Inflammatory macrophage treated with lipopolysaccharide for 4 hours (primary cell): Measurements from ENCODE around the gene DNAH1.
A peak's percentile ranks its signal among the peaks of the same experiment; 100 is the strongest.

ENCODE experiments used
- DNase-seq: peaks from one replicate; pipeline ENCODE4 v3.0.0-alpha.2; 2020

DNAH1 gene

DNA sequence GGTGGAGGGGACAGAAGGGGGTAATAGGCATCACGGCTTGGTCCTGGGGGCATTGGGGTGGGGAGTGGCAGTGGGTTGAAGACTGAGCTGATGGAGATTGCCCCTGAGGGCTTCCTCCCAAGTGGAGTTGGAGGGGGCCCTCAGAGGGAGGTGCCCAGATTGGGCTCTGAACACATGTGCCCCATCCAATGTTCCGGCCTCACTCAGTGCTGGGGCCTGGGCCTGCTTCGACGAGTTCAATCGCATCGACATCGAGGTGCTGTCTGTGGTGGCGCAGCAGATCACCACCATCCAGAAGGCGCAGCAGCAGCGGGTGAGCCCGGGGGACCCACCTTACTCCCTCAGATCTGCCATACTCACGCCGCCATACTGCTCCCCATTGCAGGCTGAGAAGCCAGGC is 45.3 kb downstream of the DNAH1 start:
- no peak for DNase-seq

DNA sequence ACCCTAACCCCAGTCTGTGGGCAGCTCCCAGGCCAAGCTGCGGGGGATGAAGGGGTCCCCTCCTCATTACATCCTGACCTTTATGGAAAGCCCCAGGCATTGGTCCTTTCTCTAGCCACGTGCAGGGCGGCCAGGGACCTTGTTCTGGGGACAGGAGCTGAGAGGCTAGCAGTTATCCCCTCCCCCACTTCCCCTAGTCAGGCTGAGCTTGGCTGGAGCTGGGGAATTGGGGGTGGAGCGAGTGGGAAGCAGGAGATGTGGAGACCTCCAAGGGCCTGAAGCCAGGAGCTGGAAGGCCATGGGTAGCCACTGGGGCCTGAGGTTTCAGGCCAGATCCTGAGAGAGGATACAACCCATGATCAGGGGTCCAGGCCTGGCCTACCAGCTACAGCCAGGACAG is 45.8 kb downstream of the DNAH1 start:
- DNase-seq: no peak

DNA sequence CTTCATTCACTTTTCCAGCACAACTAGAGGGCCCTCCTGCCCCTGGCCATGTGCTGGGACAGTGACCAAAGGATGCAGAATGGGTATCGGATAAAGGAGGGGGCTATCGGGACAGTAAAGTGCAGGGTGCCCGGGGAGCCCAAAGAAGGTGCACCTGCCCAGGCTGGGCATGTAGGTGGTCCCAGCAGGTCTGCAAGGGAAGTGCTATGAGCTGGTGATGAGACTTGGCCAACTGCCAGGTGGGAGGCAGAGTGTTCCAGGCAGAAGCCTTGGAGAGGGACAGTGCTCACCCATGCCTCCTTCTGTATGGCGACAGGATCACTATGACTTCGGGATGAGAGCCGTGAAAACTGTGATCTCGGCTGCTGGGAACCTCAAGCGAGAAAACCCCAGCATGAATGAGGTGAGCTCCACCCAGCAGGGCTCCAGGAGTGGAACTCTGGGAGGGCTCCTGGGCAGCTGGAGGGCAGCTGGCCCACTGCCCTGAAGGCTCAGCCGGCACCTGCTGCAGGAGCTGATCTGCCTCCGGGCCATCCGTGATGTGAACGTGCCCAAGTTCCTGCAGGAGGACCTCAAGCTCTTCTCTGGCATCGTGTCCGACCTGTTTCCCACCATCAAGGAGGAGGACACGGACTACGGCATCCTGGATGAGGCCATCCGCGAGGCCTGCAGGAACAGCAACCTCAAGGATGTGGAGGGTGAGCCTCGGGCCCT is 48.4 kb downstream of the DNAH1 start:
- DNase-seq: no peak

DNA sequence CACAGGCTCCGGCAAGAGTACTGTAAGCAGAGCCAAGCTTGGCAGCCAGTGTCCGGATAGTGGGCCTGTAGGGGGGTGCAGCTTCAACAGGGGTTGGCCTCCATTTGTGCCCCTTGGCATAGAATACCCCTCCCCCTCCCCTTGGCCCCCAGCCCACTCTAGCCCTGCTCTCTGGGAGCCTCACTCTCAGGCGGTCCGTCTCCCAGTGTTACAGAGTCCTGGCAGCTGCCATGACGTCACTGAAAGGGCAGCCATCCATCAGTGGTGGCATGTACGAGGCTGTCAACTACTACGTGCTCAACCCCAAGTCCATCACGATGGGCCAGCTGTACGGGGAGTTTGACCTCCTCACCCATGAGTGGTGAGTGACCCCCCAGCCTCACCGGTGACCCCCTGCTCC is 50.4 kb downstream of the DNAH1 start:
- DNase-seq: no peak

DNA sequence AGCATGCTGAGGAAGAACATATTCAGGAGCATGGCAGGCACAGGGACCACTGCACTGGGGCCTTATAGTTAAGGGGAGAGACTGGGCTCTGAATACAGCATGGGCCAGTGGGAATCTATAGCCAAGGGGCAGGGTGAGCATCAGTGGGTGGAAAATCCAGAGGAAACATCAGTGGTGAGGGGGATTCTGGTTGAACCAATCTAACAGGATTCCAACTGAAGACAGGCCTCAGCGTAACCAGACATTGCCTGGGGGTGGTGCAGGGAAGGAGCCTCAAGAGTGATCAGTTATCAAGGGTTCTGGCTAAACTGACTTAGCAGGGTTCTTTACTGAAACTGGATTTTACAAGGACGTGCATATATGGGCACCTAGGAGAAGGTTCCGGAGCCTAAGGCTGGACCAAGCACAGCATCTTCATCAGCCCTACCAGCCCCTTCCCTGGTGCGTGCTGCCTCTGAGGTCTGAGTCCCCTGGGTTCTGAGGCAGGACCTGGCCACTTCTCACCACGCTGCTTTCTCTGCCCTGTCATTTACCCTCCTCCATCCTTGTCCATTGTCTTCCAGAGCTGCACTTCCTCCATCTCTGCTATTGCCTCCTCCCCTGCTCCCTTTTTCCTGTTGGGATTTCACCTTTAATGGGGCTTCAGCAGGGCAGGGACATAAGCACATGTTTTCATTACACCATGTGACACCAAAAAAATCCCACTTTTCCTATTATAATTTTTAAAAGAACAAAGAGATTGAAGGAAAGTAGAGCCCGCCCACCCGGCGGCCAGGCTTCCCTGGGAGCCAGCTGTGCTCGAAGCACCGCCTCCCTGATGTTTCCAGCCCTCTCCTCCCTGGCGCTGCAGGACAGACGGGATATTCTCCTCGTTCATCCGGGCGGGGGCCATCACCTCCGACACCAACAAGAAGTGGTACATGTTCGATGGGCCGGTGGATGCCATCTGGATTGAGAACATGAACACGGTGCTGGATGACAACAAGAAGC is 52.1 kb downstream of the DNAH1 start:
- no peak for DNase-seq

DNA sequence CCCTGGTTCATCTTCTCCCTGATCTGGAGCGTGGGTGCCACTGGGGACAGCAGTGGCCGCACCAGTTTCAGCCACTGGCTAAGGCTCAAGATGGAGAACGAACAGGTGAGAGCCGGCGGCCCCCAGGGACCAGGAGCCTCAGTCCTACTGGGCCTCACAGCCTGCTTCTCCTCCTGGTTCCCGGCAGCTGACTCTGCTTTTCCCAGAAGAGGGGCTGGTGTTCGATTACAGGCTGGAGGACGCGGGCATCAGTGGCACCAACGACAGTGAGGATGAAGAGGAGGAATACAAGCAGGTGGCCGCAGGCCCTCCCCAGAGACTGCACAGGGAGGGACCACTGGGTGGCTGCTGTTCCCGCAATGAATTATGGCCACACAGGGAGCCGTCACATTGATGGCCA is 54.4 kb downstream of the DNAH1 start:
- no peak for DNase-seq

DNA sequence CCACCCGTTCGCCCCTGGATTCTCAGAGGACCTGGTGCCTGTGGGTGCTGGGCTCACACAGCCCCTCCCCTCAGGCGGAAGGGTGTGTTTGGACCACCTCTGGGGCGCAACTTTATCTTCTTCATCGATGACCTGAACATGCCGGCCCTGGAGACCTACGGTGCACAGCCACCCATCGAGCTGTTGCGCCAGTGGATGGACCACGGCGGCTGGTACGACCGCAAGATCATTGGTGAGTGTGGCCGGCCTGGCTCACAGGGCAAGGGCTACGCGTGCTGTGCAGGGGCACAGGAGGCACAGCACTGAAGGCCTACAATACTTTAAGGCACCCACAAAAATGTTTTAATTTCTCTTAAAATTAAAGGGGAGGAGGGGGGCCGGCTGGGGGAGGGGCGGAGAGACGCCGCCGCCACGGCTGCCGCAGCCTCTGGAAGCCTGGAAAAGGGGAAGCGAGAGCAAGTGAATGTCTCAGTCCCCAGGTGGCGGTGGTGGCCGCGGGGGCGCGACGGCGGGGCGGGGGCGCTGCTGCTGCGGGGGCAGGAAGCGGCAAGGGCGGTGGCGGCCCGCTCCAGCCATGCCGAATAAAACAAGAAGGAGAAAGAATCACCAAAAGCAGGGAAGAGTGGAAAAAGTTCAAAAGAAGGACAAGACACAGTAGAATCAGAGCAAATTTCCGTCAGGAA is 56.8 kb downstream of the DNAH1 start:
- peak; percentile 17 for DNase-seq

DNA sequence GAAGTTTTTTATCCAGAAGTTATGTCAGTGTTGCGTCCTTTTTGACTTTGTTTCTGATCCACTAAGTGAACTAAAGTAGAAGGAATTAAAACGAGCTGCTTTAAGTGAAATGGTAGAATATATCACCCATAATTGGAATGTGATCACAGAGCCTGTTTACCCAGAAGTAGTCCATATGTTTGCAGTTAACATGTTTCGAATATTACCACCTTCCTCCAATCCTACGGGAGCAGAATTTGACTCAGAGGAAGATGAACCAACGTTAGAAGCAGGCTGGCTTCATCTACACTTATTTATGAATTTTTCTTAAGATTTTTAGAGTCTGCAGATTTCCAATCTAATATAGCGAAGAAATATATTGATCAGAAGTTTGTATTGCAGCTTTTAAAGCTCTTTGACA is 57.6 kb downstream of the DNAH1 start:
- DNase-seq: no peak

DNA sequence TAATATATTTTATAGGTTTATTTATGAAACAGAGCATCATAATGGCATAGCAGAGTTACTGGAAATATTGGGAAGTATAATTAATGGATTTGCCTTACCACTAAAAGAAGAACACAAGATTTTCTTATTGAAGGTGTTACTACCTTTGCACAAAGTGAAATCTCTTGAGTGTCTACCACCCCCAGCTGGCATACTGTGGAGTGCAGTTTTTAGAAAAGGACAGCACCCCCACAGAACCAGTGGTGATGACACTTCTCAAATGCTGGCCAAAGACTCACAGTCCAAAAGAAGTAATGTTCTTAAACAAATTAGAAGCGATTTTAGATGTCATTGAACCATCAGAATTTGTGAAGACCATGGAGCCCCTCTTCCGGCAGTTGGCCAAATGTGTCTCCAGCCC is 58.1 kb downstream of the DNAH1 start:
- DNase-seq: no peak

DNA sequence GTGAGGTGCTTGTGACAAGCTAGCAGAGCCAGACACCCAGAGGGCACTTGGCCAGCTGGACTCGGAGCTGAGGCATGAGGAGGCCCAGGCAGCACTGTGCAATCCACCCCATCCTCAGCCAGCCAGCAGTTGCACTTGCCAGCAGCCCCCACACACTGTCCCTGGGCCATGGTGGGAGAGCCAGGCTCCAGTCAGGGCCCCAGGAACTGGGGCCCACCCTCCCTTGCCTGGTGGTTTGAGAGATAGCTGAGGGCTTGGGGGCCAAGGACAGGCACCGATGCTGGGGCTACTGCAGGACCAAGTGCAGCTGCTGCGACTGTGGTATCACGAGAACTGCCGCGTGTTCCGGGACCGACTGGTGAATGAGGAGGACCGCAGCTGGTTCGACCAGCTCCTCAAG is 63.5 kb downstream of the DNAH1 start:
- no peak for DNase-seq

DNA sequence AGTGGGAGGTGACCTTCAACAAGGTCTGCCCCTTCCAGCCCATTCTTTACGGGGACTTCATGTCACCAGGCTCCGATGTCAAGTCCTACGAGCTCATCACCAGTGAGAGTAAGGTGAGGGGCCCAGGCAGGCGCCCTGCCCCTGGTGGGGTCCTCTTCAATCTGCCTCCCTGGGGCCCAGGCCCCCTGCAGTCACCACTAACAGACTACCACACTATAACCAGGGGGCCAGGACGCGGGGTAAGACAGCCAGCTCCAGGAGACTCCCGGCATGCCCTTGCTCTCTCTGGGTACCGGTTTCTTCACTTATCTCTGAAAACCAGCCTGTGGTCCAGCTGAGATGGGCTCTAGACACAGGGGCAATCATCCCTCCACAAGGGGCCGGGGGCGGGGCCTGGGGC is 63.9 kb downstream of the DNAH1 start:
- no peak for DNase-seq

DNA sequence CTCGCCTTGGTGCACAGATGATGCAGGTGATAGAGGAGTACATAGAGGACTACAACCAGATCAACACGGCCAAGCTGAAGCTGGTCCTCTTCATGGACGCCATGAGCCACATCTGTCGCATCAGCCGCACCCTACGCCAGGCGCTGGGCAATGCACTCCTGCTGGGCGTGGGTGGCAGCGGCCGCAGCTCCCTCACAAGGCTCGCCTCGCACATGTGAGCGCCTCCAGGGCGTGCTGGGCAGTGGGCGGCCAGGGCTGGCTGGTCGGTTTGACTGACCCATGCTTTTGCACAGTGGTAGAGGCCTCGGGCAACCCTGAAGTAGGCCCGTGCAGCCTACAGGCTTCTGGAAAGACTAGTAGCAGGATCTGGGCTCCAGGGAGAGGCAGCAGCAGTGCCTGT is 65.5 kb downstream of the DNAH1 start:
- no peak for DNase-seq

DNA sequence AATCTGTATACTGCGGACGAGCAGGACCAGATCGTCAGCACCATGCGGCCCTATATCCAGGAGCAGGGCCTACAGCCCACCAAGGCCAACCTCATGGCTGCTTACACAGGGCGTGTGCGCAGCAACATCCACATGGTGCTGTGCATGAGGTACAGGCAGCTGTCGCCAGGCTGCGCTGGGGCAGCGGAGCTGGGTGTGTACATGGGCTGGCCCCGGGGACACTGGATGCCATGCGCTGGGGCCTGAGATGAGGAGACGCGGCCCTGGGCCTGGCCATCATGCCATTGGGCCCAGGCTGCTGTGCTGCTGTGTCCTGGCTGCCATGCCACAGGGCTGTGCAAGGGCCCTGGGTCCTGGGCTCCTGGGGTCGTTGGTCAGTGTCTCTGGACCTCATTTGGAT is 67.3 kb downstream of the DNAH1 start:
- DNase-seq: no peak

DNA sequence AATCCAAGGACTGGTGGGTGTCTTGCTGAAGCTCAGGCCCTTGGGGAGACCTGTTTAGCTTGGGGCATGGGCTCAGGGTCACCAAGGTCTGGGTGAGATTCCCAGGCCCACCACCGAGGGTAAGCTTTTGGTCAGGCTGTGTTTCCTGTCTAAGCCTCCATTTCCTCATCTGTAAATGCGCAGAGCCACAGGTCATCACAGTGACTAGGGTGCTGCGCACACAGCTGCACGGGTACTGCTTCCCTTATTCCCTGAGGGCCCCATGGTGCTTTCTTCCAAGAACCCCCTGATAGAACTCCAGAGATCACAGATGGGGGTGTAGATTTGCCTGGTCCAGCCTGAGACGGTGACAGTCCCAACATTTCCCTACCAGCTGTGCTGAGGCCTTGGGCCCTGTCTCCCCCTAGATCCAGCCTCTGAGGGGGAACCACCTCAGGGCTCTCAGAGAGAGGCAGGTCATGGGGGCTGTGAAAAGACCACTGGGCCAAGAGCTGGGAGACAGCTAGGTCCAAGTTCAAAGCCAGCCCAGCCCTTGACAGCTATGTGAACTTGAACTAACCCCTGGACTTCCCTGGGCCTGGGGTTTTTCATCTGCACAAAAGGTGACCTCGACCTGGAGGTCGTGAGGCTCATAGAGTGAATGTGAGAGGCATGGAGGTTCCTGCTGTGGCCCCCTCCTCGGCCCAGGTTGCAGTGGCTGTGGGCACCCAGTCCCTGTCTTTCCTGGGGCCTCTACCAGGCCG is 68.1 kb downstream of the DNAH1 start:
- no peak for DNase-seq

DNA sequence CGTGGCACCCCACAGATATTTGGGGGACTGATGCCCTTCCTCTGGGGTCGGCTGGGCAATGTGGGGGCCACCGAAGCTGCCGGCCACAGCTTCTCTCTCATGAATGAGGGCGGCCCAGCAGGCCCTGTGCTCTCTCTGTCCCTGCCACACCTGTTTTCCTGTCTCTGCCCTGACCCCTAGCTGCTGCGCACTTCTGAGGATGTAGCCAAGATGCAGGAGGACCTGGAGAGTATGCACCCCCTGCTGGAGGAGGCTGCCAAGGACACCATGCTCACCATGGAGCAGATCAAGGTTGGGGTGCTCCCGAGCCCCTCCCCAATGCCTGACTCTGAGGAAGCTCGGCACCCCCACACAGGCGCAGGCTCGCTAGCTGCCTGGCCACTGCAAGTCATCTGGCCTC is 69.0 kb downstream of the DNAH1 start:
- no peak for DNase-seq

DNA sequence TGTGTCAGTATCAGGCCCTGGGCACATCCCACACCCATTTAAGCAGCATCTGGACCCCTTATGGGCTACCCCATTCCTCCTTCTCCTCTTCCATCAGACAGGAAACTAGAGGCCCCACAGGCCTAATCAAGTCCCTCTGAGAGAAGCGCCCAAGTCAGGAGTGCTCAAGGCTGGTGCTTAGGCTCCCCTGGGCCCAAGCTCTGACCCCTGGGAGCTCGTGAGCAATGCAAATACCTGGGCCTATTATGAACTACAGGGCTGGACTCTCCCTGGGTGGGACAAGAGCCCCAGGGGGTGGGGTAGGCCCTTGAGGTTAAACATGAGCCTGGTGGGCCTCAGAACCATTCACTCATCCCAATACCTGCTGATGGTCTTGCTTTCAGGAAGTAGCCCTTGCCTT is 71.4 kb downstream of the DNAH1 start:
- DNase-seq: no peak

DNA sequence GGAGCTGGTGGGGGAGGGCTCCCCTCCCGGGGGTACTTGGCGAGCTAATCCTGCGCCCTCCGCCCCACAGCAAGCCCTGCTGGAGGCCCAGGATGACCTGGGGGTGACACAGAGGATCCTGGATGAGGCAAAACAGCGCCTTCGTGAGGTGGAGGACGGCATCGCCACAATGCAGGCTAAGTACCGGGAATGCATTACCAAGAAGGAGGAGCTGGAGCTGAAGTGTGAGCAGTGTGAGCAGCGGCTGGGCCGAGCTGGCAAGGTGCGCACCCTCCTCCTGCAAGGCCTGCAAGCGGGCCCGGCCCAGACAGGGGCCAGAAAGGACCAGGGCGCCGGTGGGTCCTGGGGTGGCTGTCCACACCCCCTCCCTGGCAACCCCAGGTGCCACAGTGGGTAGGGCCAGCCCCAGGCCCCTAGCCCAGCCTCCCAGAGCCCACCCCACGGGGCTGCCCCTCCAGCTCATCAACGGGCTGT is 72.3 kb downstream of the DNAH1 start:
- DNase-seq: no peak

DNA sequence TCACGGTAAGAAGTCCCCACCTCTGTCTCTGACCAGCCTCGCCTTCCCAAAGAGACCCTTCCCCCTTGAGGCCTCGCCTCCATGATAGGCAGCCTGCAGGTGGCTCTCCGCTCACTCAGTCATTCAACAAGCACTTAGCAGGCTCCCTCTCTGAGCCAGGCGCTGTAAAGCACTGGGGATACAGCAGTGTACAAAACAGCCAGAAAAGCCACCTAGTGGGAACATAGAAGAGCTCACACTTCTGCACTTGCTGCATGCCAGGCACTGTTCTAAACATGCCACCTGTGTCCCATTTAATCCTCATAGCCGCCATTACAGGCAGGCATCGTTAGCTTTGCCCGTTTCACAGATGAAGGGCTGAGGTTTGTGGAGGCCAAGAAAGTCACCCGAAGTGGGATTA is 72.8 kb downstream of the DNAH1 start:
- no peak for DNase-seq

DNA sequence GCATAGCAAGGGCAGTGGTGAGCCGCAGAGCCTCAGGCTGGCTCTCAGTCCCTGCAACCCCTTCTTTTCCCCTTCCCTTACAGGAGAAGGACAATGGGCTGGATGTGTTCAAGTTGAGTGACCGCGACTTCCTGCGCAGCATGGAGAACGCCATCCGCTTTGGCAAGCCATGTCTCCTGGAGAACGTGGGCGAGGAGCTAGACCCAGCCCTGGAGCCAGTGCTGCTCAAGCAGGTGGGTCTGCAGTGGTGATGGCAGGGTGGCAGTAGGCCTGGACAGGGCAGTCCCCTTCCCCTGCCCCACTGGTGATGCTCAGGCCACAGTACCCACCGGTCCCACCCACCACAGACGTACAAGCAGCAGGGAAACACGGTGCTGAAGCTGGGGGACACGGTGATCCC is 75.0 kb downstream of the DNAH1 start:
- no peak for DNase-seq

DNA sequence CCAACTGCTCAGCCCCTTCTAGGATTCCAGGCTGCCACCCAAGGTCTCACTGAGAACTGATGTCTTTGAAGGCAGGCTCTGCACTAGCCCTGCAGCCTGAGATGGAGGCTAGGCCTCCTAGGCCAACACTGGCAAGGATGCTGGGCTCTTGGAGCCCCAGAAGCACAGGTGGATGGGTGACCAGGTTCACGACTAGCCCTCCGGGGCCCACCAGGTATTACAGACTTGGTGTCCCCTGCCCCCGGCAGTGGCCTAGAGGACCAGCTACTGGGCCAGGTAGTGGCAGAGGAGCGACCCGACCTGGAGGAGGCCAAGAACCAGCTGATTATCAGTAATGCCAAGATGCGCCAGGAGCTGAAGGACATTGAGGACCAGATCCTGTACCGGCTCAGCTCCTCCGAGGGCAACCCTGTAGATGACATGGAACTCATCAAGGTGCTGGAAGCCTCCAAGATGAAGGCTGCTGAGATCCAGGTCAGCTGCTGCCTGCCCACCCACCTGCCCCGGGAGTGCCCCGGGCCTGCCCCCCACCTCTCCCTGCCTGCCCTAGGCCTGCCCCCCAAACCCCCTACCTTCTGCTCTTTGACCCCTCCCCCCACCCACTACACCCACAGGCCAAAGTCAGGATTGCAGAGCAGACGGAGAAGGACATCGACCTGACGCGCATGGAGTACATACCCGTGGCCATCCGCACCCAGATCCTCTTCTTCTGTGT is 76.3 kb downstream of the DNAH1 start:
- no peak for DNase-seq

DNA sequence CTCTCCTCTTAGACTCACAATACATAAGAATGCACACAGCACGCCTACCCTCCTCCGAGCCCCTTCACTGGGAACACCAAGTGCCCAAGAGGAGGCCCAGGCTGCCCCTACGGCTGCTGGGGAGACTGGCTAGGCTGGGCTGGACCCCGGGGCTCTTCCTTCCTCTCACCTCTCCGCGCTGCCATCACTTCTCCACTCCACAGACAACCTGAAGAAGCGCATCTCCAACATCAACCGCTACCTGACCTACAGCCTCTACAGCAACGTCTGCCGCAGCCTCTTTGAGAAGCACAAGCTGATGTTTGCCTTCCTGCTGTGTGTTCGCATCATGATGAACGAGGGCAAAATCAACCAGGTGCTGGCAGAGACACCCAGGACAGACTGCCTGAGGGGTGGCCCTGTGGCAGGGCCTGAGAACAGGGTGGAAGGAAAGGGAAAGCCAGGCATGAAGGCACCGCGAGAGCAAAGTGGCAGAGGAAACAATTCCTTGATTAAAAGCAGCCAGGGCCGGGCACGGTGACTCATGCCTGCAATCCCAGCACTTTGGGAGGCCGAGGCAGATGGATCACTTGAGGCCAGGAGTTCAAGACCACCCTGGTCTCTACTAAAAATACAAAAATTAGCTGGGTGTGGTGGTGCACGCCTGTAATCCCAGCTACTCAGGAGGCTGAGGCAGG is 77.2 kb downstream of the DNAH1 start:
- DNase-seq: no peak
